ENCODE data around the gene NTHL1. TPM values are rescaled to one million over a fixed set of nuclear protein-coding genes. Genes with fewer than 3 reads are reported as not detected.

Gene NTHL1
- total and polyA plus RNA-seq, 9 of the 15 experiments (the other 6 are each of a cell fraction or from before 2014, with no cell fraction given), result 1.1 to 58.8 (median 17.6) TPM

DNA sequence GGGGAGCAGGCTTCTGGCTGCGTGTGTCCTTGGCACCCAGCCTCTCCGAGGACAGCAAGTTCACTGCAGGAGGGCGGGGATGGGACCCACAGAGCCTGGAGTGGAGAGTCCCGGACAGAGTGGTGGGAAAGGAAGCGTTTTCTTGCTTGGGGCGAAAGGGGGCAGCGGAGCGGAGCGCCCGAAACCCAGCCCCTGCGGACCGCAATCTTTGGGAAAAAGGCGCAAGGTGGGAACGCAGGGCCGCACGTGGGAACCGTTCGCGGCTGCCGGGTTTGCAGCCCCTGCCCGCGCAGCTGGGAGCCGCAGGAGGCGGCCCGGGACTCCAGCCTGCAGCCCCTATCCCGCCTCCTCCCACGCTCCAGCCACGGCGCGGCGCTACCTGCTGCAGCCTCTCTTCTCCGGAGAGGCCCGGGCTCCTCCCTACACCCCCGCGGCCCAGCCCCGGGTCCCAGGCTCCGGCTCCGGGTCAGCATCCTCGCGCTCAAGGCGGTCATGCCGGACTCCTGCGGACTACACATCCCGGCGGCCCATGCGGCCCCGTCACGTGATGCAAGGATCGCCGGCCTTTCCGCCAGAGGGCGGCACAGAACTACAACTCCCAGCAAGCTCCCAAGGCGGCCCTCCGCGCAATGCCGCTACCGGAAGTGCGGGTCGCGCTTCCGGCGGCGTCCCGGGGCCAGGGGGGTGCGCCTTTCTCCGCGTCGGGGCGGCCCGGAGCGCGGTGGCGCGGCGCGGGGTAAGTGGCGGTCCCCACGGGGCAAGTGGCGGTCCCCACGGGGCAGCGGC is at the start of gene NTHL1, which contains the start of gene TSC2 (continued):
- TF ChIP-seq CBFA2T3 (IDR thresholded peaks at IDR 0.05) (no peak), ZBTB7A (IDR thresholded peaks at IDR 0.05; ENCODE audit: borderline replicate concordance, control insufficient read depth, low read depth, low read length) (peak; percentile 47; the same call in 1 of the 2 replicates), MTA2 (IDR thresholded peaks at IDR 0.05; ENCODE audit: low read depth) (no peak), TOE1 (IDR thresholded peaks at IDR 0.05; ENCODE audit: borderline replicate concordance) (peak; percentile 99), TOE1 (CRISPR knock-in tag; IDR thresholded peaks at IDR 0.05; ENCODE audit: borderline replicate concordance, low read depth) (no peak), MTA3 (IDR thresholded peaks at IDR 0.05; ENCODE audit: borderline replicate concordance) (peak; percentile 54; the same call in 1 of the 2 replicates), OTX1 (CRISPR knock-in tag; IDR thresholded peaks at IDR 0.05) (0 out of 2 replicates have a peak, but pooled peaks have one; percentile 23), CHD1 (IDR thresholded peaks at IDR 0.05; ENCODE audit: low read length) (peak; percentile 53), EP300 (IDR thresholded peaks at IDR 0.05; ENCODE audit: low read length) (no peak), AFF1 (IDR thresholded peaks at IDR 0.05; ENCODE audit: low read depth in 1 of 2, partially characterized antibody in 2 of 2) (peak in 1 of 2 experiments; percentile 95), KAT8 (IDR thresholded peaks at IDR 0.05; ENCODE audit: low read depth) (no peak), KLF10 (CRISPR knock-in tag; IDR thresholded peaks at IDR 0.05) (no peak), ZNF589 (CRISPR knock-in tag; IDR thresholded peaks at IDR 0.05; ENCODE audit: low read depth) (peak; percentile 78; the same call in 1 of the 2 replicates), ZBTB2 (IDR thresholded peaks at IDR 0.05) (no peak), ZNF253 (CRISPR knock-in tag; conservative IDR thresholded peaks at IDR 0.05) (no peak), SAFB (IDR thresholded peaks at IDR 0.05; ENCODE audit: borderline replicate concordance, low read depth, low read length) (0 out of 2 replicates have a peak, but pooled peaks have one; percentile 5), PTRF (tag; IDR thresholded peaks at IDR 0.05) (no peak)
- TF ChIP-seq, protein P1, sequence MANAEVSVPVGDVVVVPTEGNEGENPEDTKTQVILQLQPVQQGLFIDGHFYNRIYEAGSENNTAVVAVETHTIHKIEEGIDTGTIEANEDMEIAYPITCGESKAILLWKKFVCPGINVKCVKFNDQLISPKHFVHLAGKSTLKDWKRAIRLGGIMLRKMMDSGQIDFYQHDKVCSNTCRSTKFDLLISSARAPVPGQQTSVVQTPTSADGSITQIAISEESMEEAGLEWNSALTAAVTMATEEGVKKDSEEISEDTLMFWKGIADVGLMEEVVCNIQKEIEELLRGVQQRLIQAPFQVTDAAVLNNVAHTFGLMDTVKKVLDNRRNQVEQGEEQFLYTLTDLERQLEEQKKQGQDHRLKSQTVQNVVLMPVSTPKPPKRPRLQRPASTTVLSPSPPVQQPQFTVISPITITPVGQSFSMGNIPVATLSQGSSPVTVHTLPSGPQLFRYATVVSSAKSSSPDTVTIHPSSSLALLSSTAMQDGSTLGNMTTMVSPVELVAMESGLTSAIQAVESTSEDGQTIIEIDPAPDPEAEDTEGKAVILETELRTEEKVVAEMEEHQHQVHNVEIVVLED (CRISPR knock-in tag; IDR thresholded peaks at IDR 0.05), result peak; percentile 92
- TF ChIP-seq, protein P2, sequence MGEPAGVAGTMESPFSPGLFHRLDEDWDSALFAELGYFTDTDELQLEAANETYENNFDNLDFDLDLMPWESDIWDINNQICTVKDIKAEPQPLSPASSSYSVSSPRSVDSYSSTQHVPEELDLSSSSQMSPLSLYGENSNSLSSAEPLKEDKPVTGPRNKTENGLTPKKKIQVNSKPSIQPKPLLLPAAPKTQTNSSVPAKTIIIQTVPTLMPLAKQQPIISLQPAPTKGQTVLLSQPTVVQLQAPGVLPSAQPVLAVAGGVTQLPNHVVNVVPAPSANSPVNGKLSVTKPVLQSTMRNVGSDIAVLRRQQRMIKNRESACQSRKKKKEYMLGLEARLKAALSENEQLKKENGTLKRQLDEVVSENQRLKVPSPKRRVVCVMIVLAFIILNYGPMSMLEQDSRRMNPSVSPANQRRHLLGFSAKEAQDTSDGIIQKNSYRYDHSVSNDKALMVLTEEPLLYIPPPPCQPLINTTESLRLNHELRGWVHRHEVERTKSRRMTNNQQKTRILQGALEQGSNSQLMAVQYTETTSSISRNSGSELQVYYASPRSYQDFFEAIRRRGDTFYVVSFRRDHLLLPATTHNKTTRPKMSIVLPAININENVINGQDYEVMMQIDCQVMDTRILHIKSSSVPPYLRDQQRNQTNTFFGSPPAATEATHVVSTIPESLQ (CRISPR knock-in tag; IDR thresholded peaks at IDR 0.05), result no peak

Data from K562 (cell line).